Mucosa of descending colon (tissue), 3 donors: ENCODE results near the gene SLC12A4. TPM values are rescaled to one million over a fixed set of nuclear protein-coding genes. Genes with fewer than 3 reads are reported as not detected.
A peak's percentile ranks its signal among the peaks of the same experiment; 100 is the strongest.

Experiments
- ATAC-seq: fragments of 200-7000 bp; cut with Tn5 transposase; one replicate; pipeline ENCODE4 v1.9.1; 2020; ENCODE audit warnings: mild to moderate bottlenecking, moderate library complexity
- DNase-seq, 3 donors: peaks; one replicate each; pipeline ENCODE4 v3.0.0-alpha.2; 2020
- H3K36me3 ChIP-seq: fragments of 200-600 bp; one replicate; pipeline ENCODE4 v1.8.0; 2021; ENCODE audit warnings: low read depth, mild to moderate bottlenecking
- H3K4me1 ChIP-seq: fragments of 200-600 bp; one replicate; pipeline ENCODE4 v1.8.0; 2021; ENCODE audit warnings: low read depth, mild to moderate bottlenecking
- H3K4me3 ChIP-seq: fragments of 200-600 bp; one replicate; pipeline ENCODE4 v1.8.0; 2021; ENCODE audit warnings: mild to moderate bottlenecking
- H3K9me3 ChIP-seq: fragments of 200-600 bp; one replicate; pipeline ENCODE4 v1.8.0; 2021; ENCODE audit warnings: mild to moderate bottlenecking
- CTCF ChIP-seq: fragments of 200-600 bp; IDR thresholded peaks from one replicate; pipeline ENCODE4 v1.8.0; 2022; ENCODE audit warnings: antibody characterized with exemption, mild to moderate bottlenecking
- intact Hi-C, 2 donors: fragments of 100-400 bp; cut with DNase I in 1 of 2; cut with micrococcal nuclease in 1 of 2; formaldehyde crosslinking; loops; one replicate each; pipeline versions ENCODE4 v1.11.0 to v1.11.1; 2022; cut with DNase I, micrococcal nuclease
- total RNA-seq, 3 donors: library from RNA; stranded (reverse); fragmentation: NEBNext Ultra II Directional in 2 of 3; extraction: Animal tissue kit (Norgen Biotek cat#: 25700) in 2 of 3; gene quantifications; one replicate each; pipeline versions ENCODE4 v1.2.1 to v1.2.4, GENCODE V29; 2021 to 2023
- donor health status: DM: no; HTN: no; CAD: no; lungs with moderate emphysema.
- donor health status: DM: no; HTN: no; CAD: no.
- donor health status: DM: no; HTN: yes; CAD: no.

Gene SLC12A4
- total RNA-seq, 3 donors from 2014 or later, result 4.0 to 68.5 (median 22.2) TPM

GRCh38 chr16:67948015-67948414, 20.4 kb downstream of the SLC12A4 start:
- Histone ChIP-seq H3K4me3 (no peak overlapping the region), H3K9me3 (no peaks in the 10 kb centered on the region), H3K36me3 (no peaks in the 10 kb centered on the region), H3K4me1 (no peaks in the 10 kb centered on the region)
- peak; percentile 67 for ATAC-seq
- no peak for TF ChIP-seq CTCF
- intact Hi-C loops, result no loop called here
- DNase-seq, result peak in 1 of 3 donors; percentile 52

GRCh38 chr16:67946966-67947558, 21.4 kb downstream of the SLC12A4 start:
- ATAC-seq (no peak), DNase-seq (no peak)
- intact Hi-C loops, result no loop called here
- H3K4me1 ChIP-seq, result no peaks in the 10 kb centered on the region
- no peak overlapping the region for H3K4me3 ChIP-seq
- TF ChIP-seq CTCF, result no peak
- H3K9me3 ChIP-seq, result no peaks in the 10 kb centered on the region
- no peaks in the 10 kb centered on the region for H3K36me3 ChIP-seq

DNA sequence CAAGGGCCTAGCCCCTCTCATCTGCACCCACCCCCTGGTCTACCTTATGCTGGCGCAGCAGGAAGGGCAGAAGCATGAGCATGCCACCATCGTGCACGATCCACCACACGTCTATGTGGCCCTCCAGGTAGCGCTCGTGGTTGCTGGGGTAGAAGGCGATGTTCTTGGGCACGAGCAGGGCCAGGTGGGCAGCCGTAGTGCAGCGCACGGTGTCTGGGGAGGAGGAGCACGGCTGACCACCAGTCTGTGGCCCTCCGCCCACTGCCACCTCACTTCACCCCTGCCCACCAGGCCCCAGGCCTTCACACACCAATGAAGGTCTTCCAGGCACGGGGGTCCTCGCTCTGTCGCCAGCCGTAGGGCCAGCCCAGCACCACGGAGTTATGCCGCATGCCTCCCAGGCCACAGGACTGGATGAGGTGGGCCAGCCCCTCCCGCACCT, 22.3 kb downstream of the SLC12A4 start:
- Histone ChIP-seq H3K4me3 (no peak overlapping the region), H3K4me1 (no peaks in the 10 kb centered on the region), H3K9me3 (no peaks in the 10 kb centered on the region), H3K36me3 (no peaks in the 10 kb centered on the region)
- ATAC-seq (no peak), DNase-seq (no peak)
- TF ChIP-seq CTCF, result no peak
- intact Hi-C loops, result no loop called here

- intact Hi-C loops, result no loop called here
- Histone ChIP-seq H3K36me3 (no peaks in the 10 kb centered on the region), H3K9me3 (no peaks in the 10 kb centered on the region), H3K4me3 (no peak overlapping the region), H3K4me1 (no peaks in the 10 kb centered on the region)
- ATAC-seq (no peak), DNase-seq (no peak)
- TF ChIP-seq CTCF, result no peak
Measured at GRCh38 chr16:67945392-67945933, 23.0 kb downstream of the SLC12A4 start.

- Histone ChIP-seq H3K4me3 (no peak overlapping the region), H3K9me3 (no peaks in the 10 kb centered on the region), H3K36me3 (no peaks in the 10 kb centered on the region), H3K4me1 (peaks cover 5% of the 10 kb centered on the region)
- intact Hi-C loops, result no loop called here
- no peak for DNase-seq
- no peak for ATAC-seq
- TF ChIP-seq CTCF, result no peak
Measured at GRCh38 chr16:67944690-67945391, 23.6 kb downstream of the SLC12A4 start.
